H1 (cell line): ENCODE measurements around the gene RHBDF1. TPM values are rescaled to one million over a fixed set of nuclear protein-coding genes. Genes with fewer than 3 reads are reported as not detected.

ENCODE experiments used
- CTCF ChIA-PET: fragments of 300-600 bp; sonication (Branson Sonifier 250); formaldehyde crosslinking; loops from one replicate; lab custom pipeline; 2021; ENCODE audit not compliant: partially characterized antibody; lab: Charles Lee
- POLR2A ChIA-PET: fragments of 300-600 bp; sonication (Branson Sonifier 250); formaldehyde crosslinking; loops from one replicate; lab custom pipeline; 2021; ENCODE audit warnings: inconsistent platforms; ENCODE audit not compliant: partially characterized antibody; lab: Charles Lee
- DNase-seq, 2 experiments: peaks; one replicate each; pipeline versions ENCODE4 v3.0.0 to v3.0.0-alpha.2; 2010 to 2022; ENCODE audit warnings: low spot score in 2 of 2, low read depth in 1 of 2, mixed read lengths in 1 of 2
- FAIRE-seq: peaks from 2 replicates; lab custom pipeline; 2011; peaks lifted over from hg19 to GRCh38; lab: Jason Lieb, UNC
- H2AFZ ChIP-seq: 2 replicates; pipeline ENCODE4 v1.8.1; 2012; ENCODE audit warnings: low read length, inconsistent platforms
- H2AK5ac ChIP-seq: 2 replicates; pipeline ENCODE4 v1.6.1; 2013; ENCODE audit warnings: low read depth, low read length
- H2BK120ac ChIP-seq: replicated peaks from 2 replicates; pipeline ENCODE3; 2013; ENCODE audit warnings: low read depth, low read length, inconsistent platforms
- H2BK12ac ChIP-seq: 2 replicates; pipeline ENCODE4 v1.6.1; 2013; ENCODE audit warnings: low read depth, low read length
- H2BK15ac ChIP-seq: 2 replicates; pipeline ENCODE4 v1.6.1; 2013; ENCODE audit warnings: low read length
- H2BK20ac ChIP-seq: 2 replicates; pipeline ENCODE4 v1.6.1; 2013; ENCODE audit warnings: low read length
- H2BK5ac ChIP-seq: 2 replicates; pipeline ENCODE4 v1.6.1; 2013; ENCODE audit warnings: low read depth, low read length
- H3K14ac ChIP-seq: 2 replicates; pipeline ENCODE4 v1.6.1; 2013; ENCODE audit warnings: inconsistent platforms; ENCODE audit not compliant: insufficient read length
- H3K18ac ChIP-seq: 2 replicates; pipeline ENCODE4 v1.6.1; 2013; ENCODE audit warnings: low read length; ENCODE audit errors: extremely low read depth
- H3K23ac ChIP-seq: 2 replicates; pipeline ENCODE4 v1.6.1; 2013; ENCODE audit warnings: inconsistent platforms; ENCODE audit not compliant: insufficient read length
- H3K23me2 ChIP-seq: 2 replicates; pipeline ENCODE4 v1.6.1; 2013; ENCODE audit warnings: low read depth, low read length
- H3K27ac ChIP-seq: 2 replicates; pipeline ENCODE4 v1.6.1; 2011; ENCODE audit warnings: low read depth, low read length, inconsistent platforms
- H3K27me3 ChIP-seq, 4 experiments: replicated peaks in 1 of 4; 1 replicate in 1 of 4; 2 replicates in 3 of 4; pipeline versions ENCODE4 v1.6.1 to v1.8.1; 2011 to 2013; ENCODE audit warnings: low read length in 3 of 4, mild to moderate bottlenecking in 3 of 4, inconsistent platforms in 2 of 4, mixed read lengths in 2 of 4, moderate library complexity in 1 of 4; ENCODE audit not compliant: control insufficient read depth in 3 of 4, insufficient read depth in 3 of 4; ENCODE audit errors: extremely low read depth in 1 of 4
- H3K36me3 ChIP-seq, 4 experiments: 2 replicates each; pipeline versions ENCODE4 v1.6.1 to v1.8.1; 2011 to 2013; ENCODE audit warnings: mild to moderate bottlenecking in 4 of 4, low read length in 3 of 4, moderate library complexity in 2 of 4, control low read depth in 1 of 4, inconsistent platforms in 1 of 4; ENCODE audit not compliant: insufficient read depth in 4 of 4, control insufficient read depth in 2 of 4
- H3K4ac ChIP-seq: replicated peaks from 2 replicates; pipeline ENCODE3; 2013; ENCODE audit warnings: low read length, low read depth, mixed read lengths, inconsistent platforms; ENCODE audit not compliant: insufficient read length
- H3K4me1 ChIP-seq, 4 experiments: replicated peaks in 1 of 4; 1 replicate in 1 of 4; 2 replicates in 3 of 4; pipeline versions ENCODE4 v1.6.1 to v1.8.1; 2011 to 2013; ENCODE audit warnings: low read length in 3 of 4, inconsistent platforms in 2 of 4, mixed read lengths in 1 of 4; ENCODE audit not compliant: insufficient read depth in 4 of 4, control insufficient read depth in 3 of 4
- H3K4me2 ChIP-seq, 2 experiments: 2 replicates each; pipeline versions ENCODE4 v1.6.1 to v1.8.1; 2011 to 2013; ENCODE audit warnings: low read depth in 2 of 2, low read length in 2 of 2, control low read depth in 1 of 2, inconsistent platforms in 1 of 2, mild to moderate bottlenecking in 1 of 2; ENCODE audit not compliant: insufficient read depth in 1 of 2
- H3K4me3 ChIP-seq, 4 experiments: fragments of 200-600, 300-600 bp in 1 of 4; sonication (generic), shearing (Covaris generic), sonication (Bioruptor Twin) in 1 of 4; 2 replicates each; pipeline versions ENCODE4 v1.5.1 to v1.8.1; 2011 to 2016; ENCODE audit warnings: low read length in 4 of 4, low read depth in 3 of 4, control low read depth in 2 of 4, inconsistent platforms in 2 of 4, mild to moderate bottlenecking in 2 of 4, mixed read lengths in 1 of 4, moderate library complexity in 1 of 4; ENCODE audit not compliant: insufficient read depth in 2 of 4; ENCODE audit errors: extremely low read depth in 1 of 4
- H3K56ac ChIP-seq: replicated peaks from 2 replicates; pipeline ENCODE3; 2013; ENCODE audit warnings: low read depth, mild to moderate bottlenecking, mixed read lengths, low read length, inconsistent platforms; ENCODE audit not compliant: insufficient read length
- H3K79me1 ChIP-seq: 2 replicates; pipeline ENCODE4 v1.6.1; 2013; ENCODE audit warnings: low read depth, low read length, control low read depth
- H3K79me2 ChIP-seq, 2 experiments: 2 replicates each; pipeline versions ENCODE4 v1.6.1 to v1.8.1; 2012 to 2013; ENCODE audit warnings: low read length in 2 of 2, mild to moderate bottlenecking in 2 of 2, inconsistent platforms in 1 of 2; ENCODE audit not compliant: insufficient read depth in 2 of 2, control insufficient read depth in 1 of 2
- H3K9ac ChIP-seq, 4 experiments: replicated peaks in 1 of 4; 1 replicate in 1 of 4; 2 replicates in 3 of 4; pipeline versions ENCODE4 v1.6.1 to v1.8.1; 2011 to 2013; ENCODE audit warnings: low read depth in 3 of 4, low read length in 3 of 4, control low read depth in 2 of 4, mild to moderate bottlenecking in 2 of 4, moderate library complexity in 2 of 4, inconsistent platforms in 1 of 4; ENCODE audit errors: extremely low read depth in 1 of 4
- H3K9me3 ChIP-seq, 2 experiments: 2 replicates each; pipeline versions ENCODE4 v1.6.1 to v1.8.1; 2012 to 2013; ENCODE audit warnings: mild to moderate bottlenecking in 2 of 2, moderate library complexity in 2 of 2, control low read depth in 1 of 2, inconsistent platforms in 1 of 2, low read depth in 1 of 2, low read length in 1 of 2, mixed read lengths in 1 of 2; ENCODE audit not compliant: insufficient read depth in 2 of 2
- H4K20me1 ChIP-seq, 2 experiments: replicated peaks in 1 of 2; 2 replicates each; pipeline versions ENCODE3 to v1.8.1; 2011 to 2013; ENCODE audit warnings: inconsistent platforms in 2 of 2, low read length in 2 of 2, mild to moderate bottlenecking in 1 of 2; ENCODE audit not compliant: insufficient read depth in 2 of 2, control insufficient read depth in 1 of 2
- H4K5ac ChIP-seq: 2 replicates; pipeline ENCODE4 v1.6.1; 2013; ENCODE audit warnings: low read length, low read depth, mixed read lengths, inconsistent platforms; ENCODE audit not compliant: insufficient read length
- H4K8ac ChIP-seq: 2 replicates; pipeline ENCODE4 v1.8.0; 2013; ENCODE audit warnings: mild to moderate bottlenecking, moderate library complexity, low read length, inconsistent platforms; ENCODE audit not compliant: insufficient read depth; ENCODE audit errors: extremely low read depth
- H4K91ac ChIP-seq: replicated peaks from 2 replicates; pipeline ENCODE3; 2013; ENCODE audit warnings: low read length, mixed read lengths, inconsistent platforms; ENCODE audit not compliant: insufficient read length
- CBX5 ChIP-seq: fragments of 300-800, 300-1000 bp; sonication (generic); IDR thresholded peaks from 2 replicates; pipeline ENCODE4 v1.7.1; 2016; ENCODE audit warnings: antibody characterized with exemption, low read length, low read depth
- CBX8 ChIP-seq: fragments of 300-800, 300-1000 bp; sonication (generic); IDR thresholded peaks from 2 replicates; pipeline ENCODE4 v1.7.1; 2016; ENCODE audit warnings: low read depth, low read length, borderline replicate concordance
- CREB1 ChIP-seq: IDR thresholded peaks from 2 replicates; pipeline ENCODE4 v1.6.1; 2012; ENCODE audit warnings: inconsistent platforms
- CTBP2 ChIP-seq: IDR thresholded peaks from 2 replicates; pipeline ENCODE4 v1.7.0; 2011; ENCODE audit warnings: borderline replicate concordance, mild to moderate bottlenecking, moderate library complexity, mixed read lengths, low read length; ENCODE audit not compliant: insufficient read depth, insufficient read length
- GABPA ChIP-seq: IDR thresholded peaks from 2 replicates; pipeline ENCODE4 v1.6.1; 2011; ENCODE audit warnings: mild to moderate bottlenecking, low read length, moderate library complexity, borderline replicate concordance; ENCODE audit not compliant: insufficient read depth
- JUN ChIP-seq: IDR thresholded peaks from 2 replicates; pipeline ENCODE4 v1.6.1; 2011; ENCODE audit warnings: low read depth, mild to moderate bottlenecking, improper control_type of control experiment, low read length
- JUND ChIP-seq: IDR thresholded peaks from 2 replicates; pipeline ENCODE4 v1.6.1; 2011; ENCODE audit warnings: mild to moderate bottlenecking, improper control_type of control experiment, low read length
- RAD21 ChIP-seq, 2 experiments: IDR thresholded peaks in 1 of 2; conservative IDR thresholded peaks in 1 of 2; 2 replicates each; pipeline ENCODE4 v1.6.1; 2011; ENCODE audit warnings: low read depth in 2 of 2, low read length in 2 of 2, improper control_type of control experiment in 1 of 2, inconsistent platforms in 1 of 2, mild to moderate bottlenecking in 1 of 2, moderate library complexity in 1 of 2
- RFX5 ChIP-seq: IDR thresholded peaks from 2 replicates; pipeline ENCODE4 v1.6.1; 2011; ENCODE audit warnings: low read depth, low read length, improper control_type of control experiment, borderline replicate concordance
- SIRT6 ChIP-seq: IDR thresholded peaks from one replicate; pipeline ENCODE4 v1.7.1; 2012; ENCODE audit warnings: low read length, inconsistent platforms
- SIX5 ChIP-seq: IDR thresholded peaks from 2 replicates; pipeline ENCODE4 v1.6.1; 2011; ENCODE audit warnings: mild to moderate bottlenecking, low read depth, low read length
- TAF7 ChIP-seq: optimal IDR thresholded peaks from 2 replicates; pipeline ENCODE3; 2011; ENCODE audit warnings: low read depth, mild to moderate bottlenecking, inconsistent platforms, low read length, moderate library complexity, borderline replicate concordance
- WGBS, 2 experiments: shearing (Covaris generic) in 1 of 2; methylation state at CpG; one replicate each; pipeline versions ENCODE4 v1.1.6 to v1.1.7; 2013 to 2015; ENCODE audit warnings: low lambda C conversion rate in 2 of 2, mixed read lengths in 2 of 2, inconsistent platforms in 1 of 2, low coverage in 1 of 2, missing lambda C conversion rate in 1 of 2; ENCODE audit not compliant: insufficient replicate concordance in 2 of 2, insufficient coverage in 1 of 2, insufficient read length in 1 of 2; ENCODE audit errors: extremely low coverage in 1 of 2, missing lambda C conversion rate in 1 of 2; 5-methylcytosine and 5-hydroxymethylcytosine counted together
- polyA plus RNA-seq, 7 experiments: library from polyadenylated mRNA; depleted of rRNA in 3 of 7; stranded (reverse) in 5 of 7; unstranded in 2 of 7; fragments of >200 nt in 5 of 7; fragments of 200-250 nt in 2 of 7; gene quantifications; 1 replicate in 5 of 7; 2 replicates in 1 of 7; 4 replicates in 1 of 7; pipeline versions ENCODE4 v1.2.1 to v1.2.3, GENCODE V29; 2011 to 2013; ENCODE audit warnings: missing spikeins in 2 of 7, mixed read lengths in 2 of 7
- total RNA-seq: library from RNA; stranded (reverse); fragmentation: NEBNext Ultra II Directional; extraction: Animal tissue kit (Norgen Biotek cat#: 25700); gene quantifications from 2 replicates; pipeline ENCODE4 v1.2.1, GENCODE V29; 2021
- TF ChIP-seq, protein P1 (sequence below): IDR thresholded peaks from 2 replicates; pipeline ENCODE4 v1.6.1; 2011; ENCODE audit warnings: low read length, improper control_type of control experiment

The RHBDF1 gene
- total and polyA plus RNA-seq, 2 of the 8 experiments (the other 6 are each of a cell fraction or from before 2014, with no cell fraction given), result 37.4 to 51.6 TPM

DNA sequence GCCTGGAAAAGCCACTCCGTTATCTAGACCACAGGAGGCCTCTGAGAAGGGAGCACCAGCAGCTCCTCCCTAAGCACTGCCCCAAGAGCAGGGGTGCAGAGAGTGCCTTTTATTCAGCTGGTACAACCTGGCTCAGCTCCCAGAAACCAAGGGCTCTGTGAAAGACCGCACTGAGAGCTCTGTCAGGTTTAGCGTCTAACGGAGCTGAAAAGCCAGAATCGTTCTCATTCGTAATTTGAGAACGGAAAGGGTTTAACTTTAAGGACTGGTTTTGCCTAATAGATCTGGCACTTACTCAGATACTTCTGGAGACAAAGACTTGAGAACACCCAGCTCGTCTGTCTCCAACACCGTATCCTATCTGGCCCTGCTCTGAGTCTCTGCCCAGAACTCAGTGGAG lies 19.1 kb upstream of the RHBDF1 start:
- no peaks in the 10 kb centered on the region for H3K79me2 ChIP-seq
- H3K4ac ChIP-seq, result no peak overlapping the region
- H4K5ac ChIP-seq, result no peak overlapping the region
- no peak overlapping the region for H3K4me2 ChIP-seq
- no peaks in the 10 kb centered on the region for H3K9me3 ChIP-seq
- no peak overlapping the region for H2AFZ ChIP-seq
- no peak overlapping the region for H2BK120ac ChIP-seq
- H4K91ac ChIP-seq, result no peak overlapping the region
- H2AK5ac ChIP-seq, result no peak overlapping the region
- H3K4me3 ChIP-seq, result no peak overlapping the region
- no peak overlapping the region for H2BK12ac ChIP-seq
- no peaks in the 10 kb centered on the region for H3K79me1 ChIP-seq
- no peak overlapping the region for H3K18ac ChIP-seq
- no peak overlapping the region for H3K14ac ChIP-seq
- DNase-seq, result no peak
- no peak overlapping the region for H2BK20ac ChIP-seq
- no peak overlapping the region for H3K9ac ChIP-seq
- no peak for FAIRE-seq
- H3K27me3 ChIP-seq, result no peaks in the 10 kb centered on the region
- 88% methylated on average over 9 of the region's 9 CpGs; no CpG with 5 or more reads in 1 of the 2 experiments for WGBS, 2 experiments
- H3K4me1 ChIP-seq, result no peaks in the 10 kb centered on the region
- ChIA-PET CTCF (interaction anchor here (1.1 to 25.7 kb wide), 7 partner anchors 9 to 270 kb away, joined by 3 to 856 read pairs (median 5); partner anchors contain the start of gene RHBDF1), POLR2A (interaction anchor here (0.5 to 12.4 kb wide), 8 partner anchors 11 to 42 kb away, joined by 3 to 153 read pairs (median 3); partner anchors contain the start of gene RHBDF1)
- no peak overlapping the region for H3K23ac ChIP-seq
- H3K56ac ChIP-seq, result no peak overlapping the region
- no peak overlapping the region for H3K27ac ChIP-seq
- H4K8ac ChIP-seq, result no peak overlapping the region
- no peaks in the 10 kb centered on the region for H3K23me2 ChIP-seq
- peak overlapping the region; percentile 71; the same call in 1 of the 2 replicates for H2BK5ac ChIP-seq
- H2BK15ac ChIP-seq, result no peak overlapping the region
- H4K20me1 ChIP-seq, result peaks cover 0 to 6% of the 10 kb centered on the region in 2 experiments
- peaks cover 5 to 12% (median 7%) of the 10 kb centered on the region in 4 experiments; a peak in 7 of 8 replicates for H3K36me3 ChIP-seq
- TF ChIP-seq GABPA, result no peak
- no peak for TF ChIP-seq CBX5
- TF ChIP-seq SIRT6, result no peak
- TF ChIP-seq JUND, result no peak
- TF ChIP-seq CBX8, result no peak
- TF ChIP-seq JUN, result no peak
- TF ChIP-seq RAD21 (IDR thresholded peaks at IDR 0.05 in 1 of 2, conservative IDR thresholded peaks at IDR 0.05 in 1 of 2; ENCODE audit: low read depth in 2 of 2, low read length in 2 of 2), result no peak
- no peak for TF ChIP-seq CTBP2
- TF ChIP-seq CREB1, result no peak
- no peak for TF ChIP-seq TAF7
- no peak for TF ChIP-seq SIX5
- TF ChIP-seq, protein P1, sequence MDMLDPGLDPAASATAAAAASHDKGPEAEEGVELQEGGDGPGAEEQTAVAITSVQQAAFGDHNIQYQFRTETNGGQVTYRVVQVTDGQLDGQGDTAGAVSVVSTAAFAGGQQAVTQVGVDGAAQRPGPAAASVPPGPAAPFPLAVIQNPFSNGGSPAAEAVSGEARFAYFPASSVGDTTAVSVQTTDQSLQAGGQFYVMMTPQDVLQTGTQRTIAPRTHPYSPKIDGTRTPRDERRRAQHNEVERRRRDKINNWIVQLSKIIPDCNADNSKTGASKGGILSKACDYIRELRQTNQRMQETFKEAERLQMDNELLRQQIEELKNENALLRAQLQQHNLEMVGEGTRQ, result no peak
- no peak for TF ChIP-seq RFX5
